ENCODE results near the gene AMIGO2.

GRCh38 chr12:47033081-47033480 lies 46.7 kb downstream of the AMIGO2 start:
- TF ChIP-seq CTCF (IDR thresholded peaks at IDR 0.05) (no peak), POLR2A (IDR thresholded peaks at IDR 0.05) (no peak)

All from Peyer's patch (tissue), 4 donors.